ENCODE measurements around the gene RETREG3. TPM values are rescaled to one million over a fixed set of nuclear protein-coding genes. Genes with fewer than 3 reads are reported as not detected.

The RETREG3 gene
- total and polyA plus RNA-seq, 2 of the 13 experiments (the other 11 are each of a cell fraction or from before 2014, with no cell fraction given), result 47.0 to 55.8 TPM

- no peak for TF ChIP-seq ZNF432 (CRISPR knock-in tag; IDR thresholded peaks at IDR 0.05; ENCODE audit: borderline replicate concordance)
- TF ChIP-seq NR2F2 (IDR thresholded peaks at IDR 0.05; ENCODE audit: borderline replicate concordance, low read depth), result peak; percentile 47; the same call in 1 of the 2 replicates
- peak; percentile 18; the same call in 1 of the 2 replicates for TF ChIP-seq SNAPC2 (CRISPR knock-in tag; IDR thresholded peaks at IDR 0.05)
- TF ChIP-seq ZNF75D (CRISPR knock-in tag; IDR thresholded peaks at IDR 0.05; ENCODE audit: borderline replicate concordance), result no peak
- TF ChIP-seq FIP1L1 (IDR thresholded peaks at IDR 0.05; ENCODE audit: borderline replicate concordance, insufficient read depth, low read depth, low read length), result peak; percentile 88; the same call in 1 of the 2 replicates
- no peak for TF ChIP-seq ZBTB33 (CRISPR knock-in tag; IDR thresholded peaks at IDR 0.05)
- peak; percentile 93 for TF ChIP-seq SRY (CRISPR knock-in tag; IDR thresholded peaks at IDR 0.05)
- TF ChIP-seq DNMT1 (CRISPR knock-in tag; IDR thresholded peaks at IDR 0.05), result peak; percentile 30; the same call in 1 of the 2 replicates
- peak; percentile 19 for TF ChIP-seq SMC3 (IDR thresholded peaks at IDR 0.05; ENCODE audit: low read length)
- peak; percentile 95 for TF ChIP-seq ATF6 (CRISPR knock-in tag; conservative IDR thresholded peaks at IDR 0.05)
- peak; percentile 67; the same call in 1 of the 2 replicates for TF ChIP-seq PAWR (CRISPR knock-in tag; IDR thresholded peaks at IDR 0.05; ENCODE audit: borderline replicate concordance)
- no peak for TF ChIP-seq FOXO4 (CRISPR knock-in tag; conservative IDR thresholded peaks at IDR 0.05)
- TF ChIP-seq GATA4 (IDR thresholded peaks at IDR 0.05; ENCODE audit: borderline replicate concordance, low read depth), result no peak
- no peak for TF ChIP-seq MAFK (conservative IDR thresholded peaks at IDR 0.05 in 1 of 2, IDR thresholded peaks at IDR 0.05 in 1 of 2; ENCODE audit: low read length in 2 of 2)
- peak; percentile 51; the same call in 1 of the 2 replicates for TF ChIP-seq POLR2AphosphoS2 (IDR thresholded peaks at IDR 0.05; ENCODE audit: low read depth, low read length)
- TF ChIP-seq TOPORS (CRISPR knock-in tag; IDR thresholded peaks at IDR 0.05), result peak; percentile 95
- peak; percentile 76; the same call in 1 of the 2 replicates for TF ChIP-seq ZBTB1 (CRISPR knock-in tag; IDR thresholded peaks at IDR 0.05; ENCODE audit: borderline replicate concordance)
- TF ChIP-seq ZNF18 (CRISPR knock-in tag; IDR thresholded peaks at IDR 0.05; ENCODE audit: insufficient replicate concordance), result peak; percentile 84
- peak; percentile 98 for TF ChIP-seq SIN3B (IDR thresholded peaks at IDR 0.05; ENCODE audit: low read length)
- TF ChIP-seq SMAD9 (CRISPR knock-in tag; IDR thresholded peaks at IDR 0.05), result peak; percentile 64; the same call in 1 of the 2 replicates
- TF ChIP-seq ZNF501 (CRISPR knock-in tag; IDR thresholded peaks at IDR 0.05), result peak; percentile 86
- TF ChIP-seq HCFC1 (IDR thresholded peaks at IDR 0.05; ENCODE audit: low read depth, low read length), result peak; percentile 56; the same call in 1 of the 2 replicates
- peak; percentile 82 for TF ChIP-seq ATF1 (CRISPR knock-in tag; IDR thresholded peaks at IDR 0.05)
Measured at GRCh38 chr17:42577532-42578281, 31.5 kb downstream of the RETREG3 start, which contains the start of gene PSMC3IP (continued).

Measured in HepG2 (cell line).